MM.1S (cell line): ENCODE data around the gene SMPD2.

ENCODE experiments used
- DNase-seq: peaks from one replicate; pipeline ENCODE4 v3.0.0-alpha.2; 2015
- H2AFZ ChIP-seq: fragments of 300-600 bp; sonication (generic); 2 replicates; pipeline ENCODE4 v1.6.0; 2016; ENCODE audit warnings: antibody characterized with exemption, low read length
- H3F3A ChIP-seq: fragments of 300-600 bp; sonication (generic); 2 replicates; pipeline ENCODE4 v1.6.1; 2016; ENCODE audit warnings: mild to moderate bottlenecking, antibody characterized with exemption, low read length, moderate library complexity, mixed read lengths; ENCODE audit not compliant: insufficient read depth
- H3K27ac ChIP-seq: fragments of 300-600 bp; sonication (generic); 2 replicates; pipeline ENCODE4 v1.5.1; 2016; ENCODE audit warnings: mild to moderate bottlenecking, low read length
- H3K27me3 ChIP-seq: fragments of 300-600 bp; sonication (generic); replicated peaks from 2 replicates; pipeline ENCODE4 v1.6.0; 2016; ENCODE audit warnings: low read length; ENCODE audit not compliant: insufficient read depth
- H3K36me3 ChIP-seq: fragments of 300-600 bp; sonication (generic); replicated peaks from 2 replicates; pipeline ENCODE4 v1.6.1; 2016; ENCODE audit warnings: mild to moderate bottlenecking, low read length, mixed read lengths; ENCODE audit not compliant: insufficient read depth
- H3K4me1 ChIP-seq: fragments of 300-600 bp; sonication (generic); 2 replicates; pipeline ENCODE4 v1.6.1; 2016; ENCODE audit warnings: low read length, mixed read lengths
- H3K4me2 ChIP-seq: fragments of 300-600 bp; sonication (generic); 2 replicates; pipeline ENCODE4 v1.6.0; 2016; ENCODE audit warnings: low read depth, low read length
- H3K4me3 ChIP-seq: fragments of 300-600 bp; sonication (generic); 2 replicates; pipeline ENCODE4 v1.5.1; 2016; ENCODE audit warnings: low read length, mixed read lengths
- H3K79me2 ChIP-seq: fragments of 300-600 bp; sonication (generic); 2 replicates; pipeline ENCODE4 v1.6.1; 2016; ENCODE audit warnings: mixed run types, low read length, mixed read lengths
- H3K9ac ChIP-seq: fragments of 300-600 bp; sonication (generic); 2 replicates; pipeline ENCODE4 v1.6.1; 2016; ENCODE audit warnings: low read length, mixed read lengths
- H3K9me2 ChIP-seq: fragments of 300-600 bp; sonication (generic); replicated peaks from 2 replicates; pipeline ENCODE4 v1.6.1; 2016; ENCODE audit warnings: mild to moderate bottlenecking, low read length, mixed read lengths; ENCODE audit not compliant: insufficient read depth
- H3K9me3 ChIP-seq: fragments of 300-600 bp; sonication (generic); replicated peaks from 2 replicates; pipeline ENCODE4 v1.6.1; 2016; ENCODE audit warnings: mild to moderate bottlenecking, low read length, mixed read lengths; ENCODE audit not compliant: insufficient read depth
- H4K20me1 ChIP-seq: fragments of 300-600 bp; sonication (generic); 2 replicates; pipeline ENCODE4 v1.6.1; 2016; ENCODE audit warnings: mild to moderate bottlenecking, low read length, moderate library complexity, mixed read lengths; ENCODE audit not compliant: insufficient read depth
- EZH2 ChIP-seq: fragments of 300-600 bp; sonication (generic); optimal IDR thresholded peaks from 2 replicates; pipeline ENCODE3; 2017; ENCODE audit warnings: low read depth, mild to moderate bottlenecking, antibody characterized with exemption, low read length, mixed read lengths
- EZH2phosphoT487 ChIP-seq: fragments of 300-600 bp; sonication (generic); IDR thresholded peaks from 2 replicates; pipeline ENCODE4 v1.6.1; 2018; ENCODE audit warnings: antibody characterized with exemption, low read length
- TF ChIP-seq, protein P1 (sequence below): fragments of 300-600 bp; sonication (generic); IDR thresholded peaks from 2 replicates; pipeline ENCODE4 v1.5.1; 2016; ENCODE audit warnings: antibody characterized with exemption, low read length, mixed read lengths

SMPD2 gene

DNA sequence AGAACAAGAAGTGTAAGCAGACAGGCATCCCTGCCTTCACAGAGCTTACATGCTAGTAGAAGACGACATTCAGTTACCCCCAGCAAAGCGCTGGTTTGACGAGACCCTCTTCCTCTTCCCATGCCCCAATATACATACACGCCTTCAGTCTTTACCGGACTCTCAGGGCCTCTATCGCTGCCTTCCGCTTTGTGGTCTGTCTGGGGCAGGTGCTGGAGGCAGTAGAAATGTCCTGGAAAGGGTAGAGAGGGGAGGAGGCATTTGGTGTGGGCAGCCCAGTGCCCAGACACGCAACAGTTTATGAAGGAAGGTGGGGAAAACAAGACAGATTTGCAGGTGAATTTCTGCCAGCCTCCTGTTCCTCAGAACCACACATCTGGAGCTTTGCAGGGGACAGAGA is 6.0 kb downstream of the SMPD2 start:
- DNase-seq = no peak
- no peaks in the 10 kb centered on the region for H3K27me3 ChIP-seq
- no peaks in the 10 kb centered on the region; the same call in 1 of the 2 replicates for H3K36me3 ChIP-seq
- H4K20me1 ChIP-seq = no peaks in the 10 kb centered on the region
- H3K9ac ChIP-seq = no peak overlapping the region
- TF ChIP-seq EZH2phosphoT487 (no peak), EZH2 (no peak)
- TF ChIP-seq, protein P1, sequence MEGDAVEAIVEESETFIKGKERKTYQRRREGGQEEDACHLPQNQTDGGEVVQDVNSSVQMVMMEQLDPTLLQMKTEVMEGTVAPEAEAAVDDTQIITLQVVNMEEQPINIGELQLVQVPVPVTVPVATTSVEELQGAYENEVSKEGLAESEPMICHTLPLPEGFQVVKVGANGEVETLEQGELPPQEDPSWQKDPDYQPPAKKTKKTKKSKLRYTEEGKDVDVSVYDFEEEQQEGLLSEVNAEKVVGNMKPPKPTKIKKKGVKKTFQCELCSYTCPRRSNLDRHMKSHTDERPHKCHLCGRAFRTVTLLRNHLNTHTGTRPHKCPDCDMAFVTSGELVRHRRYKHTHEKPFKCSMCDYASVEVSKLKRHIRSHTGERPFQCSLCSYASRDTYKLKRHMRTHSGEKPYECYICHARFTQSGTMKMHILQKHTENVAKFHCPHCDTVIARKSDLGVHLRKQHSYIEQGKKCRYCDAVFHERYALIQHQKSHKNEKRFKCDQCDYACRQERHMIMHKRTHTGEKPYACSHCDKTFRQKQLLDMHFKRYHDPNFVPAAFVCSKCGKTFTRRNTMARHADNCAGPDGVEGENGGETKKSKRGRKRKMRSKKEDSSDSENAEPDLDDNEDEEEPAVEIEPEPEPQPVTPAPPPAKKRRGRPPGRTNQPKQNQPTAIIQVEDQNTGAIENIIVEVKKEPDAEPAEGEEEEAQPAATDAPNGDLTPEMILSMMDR = no peak
- peaks cover 2% of the 10 kb centered on the region; the same call in 1 of the 2 replicates for H3F3A ChIP-seq
- H3K4me2 ChIP-seq = no peak overlapping the region
- H3K9me2 ChIP-seq = no peaks in the 10 kb centered on the region
- H3K27ac ChIP-seq = no peak overlapping the region
- no peak overlapping the region for H3K4me3 ChIP-seq
- no peak overlapping the region for H2AFZ ChIP-seq
- H3K4me1 ChIP-seq = 0 out of 2 replicates have a peak, but pooled peaks cover 6% of the 10 kb centered on the region
- peaks cover 14% of the 10 kb centered on the region for H3K79me2 ChIP-seq
- no peaks in the 10 kb centered on the region for H3K9me3 ChIP-seq

DNA sequence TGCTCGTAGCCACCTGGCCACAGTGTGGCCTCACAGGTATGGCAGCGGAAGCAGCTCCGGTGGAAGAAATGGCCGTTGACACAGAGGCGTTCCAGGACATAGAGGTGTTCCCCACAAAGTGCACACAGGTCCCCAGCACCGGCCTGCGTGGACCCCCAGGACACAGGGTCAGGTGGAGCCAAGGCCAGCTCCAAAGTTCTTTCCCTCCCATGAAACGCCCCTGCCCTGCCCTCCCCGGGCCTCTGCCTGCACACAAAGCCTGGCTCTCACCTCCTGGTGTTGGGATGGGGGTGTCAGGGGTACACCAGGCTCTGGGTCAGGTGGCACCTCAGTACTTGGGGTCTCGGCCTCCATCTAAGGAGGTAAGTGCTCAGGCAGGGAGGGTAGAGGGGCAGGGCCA is 6.6 kb downstream of the SMPD2 start:
- no peaks in the 10 kb centered on the region for H3K9me2 ChIP-seq
- no peak overlapping the region for H3K9ac ChIP-seq
- no peaks in the 10 kb centered on the region for H4K20me1 ChIP-seq
- H3K27me3 ChIP-seq = no peaks in the 10 kb centered on the region
- no peaks in the 10 kb centered on the region for H3K9me3 ChIP-seq
- H3K79me2 ChIP-seq = peaks cover 9% of the 10 kb centered on the region; the same call in 1 of the 2 replicates
- TF ChIP-seq EZH2phosphoT487 (no peak), EZH2 (no peak)
- TF ChIP-seq, protein P1 = no peak
- no peak overlapping the region for H3K4me2 ChIP-seq
- 0 out of 2 replicates have a peak, but pooled peaks cover under 1% of the 10 kb centered on the region for H3K4me1 ChIP-seq
- no peaks in the 10 kb centered on the region; the same call in 1 of the 2 replicates for H3K36me3 ChIP-seq
- no peak overlapping the region for H3K4me3 ChIP-seq
- no peak overlapping the region for H3K27ac ChIP-seq
- H3F3A ChIP-seq = no peaks in the 10 kb centered on the region
- no peak overlapping the region for H2AFZ ChIP-seq
- DNase-seq = no peak

DNA sequence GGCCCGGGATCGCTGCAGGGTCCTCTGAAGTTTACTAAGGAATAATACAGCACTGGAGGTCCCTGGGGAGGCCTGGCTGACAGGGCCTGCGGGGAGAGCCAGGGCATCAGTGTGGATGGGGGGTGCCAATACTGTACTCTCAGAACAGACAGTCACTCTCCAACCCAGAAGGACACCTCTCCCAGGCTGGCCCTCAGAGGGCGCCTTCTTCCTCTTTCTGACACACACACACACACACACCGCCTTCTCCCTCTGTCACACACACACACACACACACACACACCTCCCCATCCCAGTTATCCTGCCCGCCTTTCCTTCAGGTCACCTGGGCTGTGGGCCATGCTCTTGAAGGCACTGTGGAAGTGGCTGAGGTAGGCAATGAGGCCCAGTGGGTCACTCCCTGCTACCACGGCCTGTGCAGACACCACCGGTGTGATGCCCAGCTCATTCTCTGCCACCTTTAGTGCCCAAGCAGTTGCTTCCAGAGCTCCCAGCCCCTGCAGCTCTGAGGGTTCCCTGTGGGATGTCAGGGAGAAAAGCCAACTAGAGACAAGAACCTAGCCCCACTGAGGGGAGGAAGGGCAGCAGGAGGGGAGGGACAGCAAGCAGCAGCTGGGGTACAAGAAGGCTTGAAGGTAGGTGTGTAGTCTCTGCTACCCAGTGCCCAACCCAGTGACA is 7.5 kb downstream of the SMPD2 start:
- Histone ChIP-seq H3K27ac (no peak overlapping the region), H3K27me3 (no peaks in the 10 kb centered on the region), H3K4me1 (no peaks in the 10 kb centered on the region), H3K9me2 (no peaks in the 10 kb centered on the region), H3K4me2 (no peak overlapping the region), H3K36me3 (no peaks in the 10 kb centered on the region; the same call in 1 of the 2 replicates), H3K4me3 (no peak overlapping the region), H2AFZ (no peak overlapping the region), H3K79me2 (0 out of 2 replicates have a peak, but pooled peaks cover under 1% of the 10 kb centered on the region), H3K9me3 (no peaks in the 10 kb centered on the region), H3K9ac (no peak overlapping the region), H3F3A (no peaks in the 10 kb centered on the region), H4K20me1 (no peaks in the 10 kb centered on the region)
- TF ChIP-seq, protein P1 = no peak
- TF ChIP-seq EZH2 (no peak), EZH2phosphoT487 (no peak)
- no peak for DNase-seq
